H9 (cell line): ENCODE results near the gene CLEC16A. TPM values are rescaled to one million over a fixed set of nuclear protein-coding genes. Genes with fewer than 3 reads are reported as not detected.

ENCODE experiments used
- DNase-seq: peaks from one replicate; pipeline ENCODE4 v3.0.0-alpha.2; 2017
- H2AFZ ChIP-seq: one replicate; pipeline ENCODE4 v1.6.1; 2013; ENCODE audit warnings: mild to moderate bottlenecking, low read length, control low read depth, moderate library complexity
- H2AK5ac ChIP-seq: 2 replicates; pipeline ENCODE4 v1.6.1; 2013; ENCODE audit warnings: low read length, control low read depth, mixed read lengths; ENCODE audit not compliant: insufficient read length
- H2BK120ac ChIP-seq: one replicate; pipeline ENCODE4 v1.6.1; 2013; ENCODE audit warnings: low read depth, mild to moderate bottlenecking, low read length, control low read depth, inconsistent platforms; ENCODE audit not compliant: poor library complexity, severe bottlenecking
- H2BK12ac ChIP-seq: 2 replicates; pipeline ENCODE4 v1.6.1; 2013; ENCODE audit warnings: low read length, control low read depth, mixed read lengths, low read depth; ENCODE audit not compliant: insufficient read length
- H2BK15ac ChIP-seq: 2 replicates; pipeline ENCODE4 v1.6.1; 2013; ENCODE audit warnings: low read depth, low read length, control low read depth
- H2BK20ac ChIP-seq: one replicate; pipeline ENCODE4 v1.6.1; 2013; ENCODE audit warnings: low read depth, mild to moderate bottlenecking, low read length, control low read depth, inconsistent platforms; ENCODE audit not compliant: poor library complexity, severe bottlenecking
- H2BK5ac ChIP-seq: 2 replicates; pipeline ENCODE4 v1.6.1; 2013; ENCODE audit warnings: low read length, control low read depth, mixed read lengths; ENCODE audit not compliant: insufficient read length
- H3K14ac ChIP-seq: 2 replicates; pipeline ENCODE4 v1.6.1; 2013; ENCODE audit warnings: low read length, control low read depth; ENCODE audit not compliant: insufficient read depth
- H3K18ac ChIP-seq: 2 replicates; pipeline ENCODE4 v1.6.1; 2013; ENCODE audit warnings: low read depth, mild to moderate bottlenecking, mixed read lengths, low read length, control low read depth; ENCODE audit not compliant: insufficient read length
- H3K23ac ChIP-seq: 2 replicates; pipeline ENCODE4 v1.6.1; 2013; ENCODE audit warnings: low read length, control low read depth, mixed read lengths, low read depth; ENCODE audit not compliant: insufficient read length
- H3K23me2 ChIP-seq: 2 replicates; pipeline ENCODE4 v1.6.1; 2013; ENCODE audit warnings: low read depth, mild to moderate bottlenecking, mixed read lengths, low read length, control low read depth; ENCODE audit not compliant: insufficient read length, poor library complexity, severe bottlenecking
- H3K27ac ChIP-seq: 2 replicates; pipeline ENCODE4 v1.5.1; 2013; ENCODE audit warnings: low read length, control low read depth, mixed read lengths, low read depth; ENCODE audit not compliant: insufficient read length
- H3K27me3 ChIP-seq: 2 replicates; pipeline ENCODE4 v1.6.1; 2013; ENCODE audit warnings: low read length, control low read depth, inconsistent platforms; ENCODE audit not compliant: insufficient read depth
- H3K4ac ChIP-seq: 2 replicates; pipeline ENCODE4 v1.6.1; 2013; ENCODE audit warnings: low read depth, mild to moderate bottlenecking, control low read depth, inconsistent platforms, low read length, moderate library complexity
- H3K4me1 ChIP-seq: 2 replicates; pipeline ENCODE4 v1.6.1; 2013; ENCODE audit warnings: low read length, control low read depth, inconsistent platforms; ENCODE audit not compliant: insufficient read depth
- H3K4me2 ChIP-seq: 2 replicates; pipeline ENCODE4 v1.6.1; 2013; ENCODE audit warnings: low read length, control low read depth, mixed read lengths; ENCODE audit not compliant: insufficient read length, insufficient read depth
- H3K56ac ChIP-seq: 2 replicates; pipeline ENCODE4 v1.6.1; 2013; ENCODE audit warnings: low read depth, mild to moderate bottlenecking, mixed read lengths, low read length, control low read depth; ENCODE audit not compliant: insufficient read length
- H3K79me1 ChIP-seq: 2 replicates; pipeline ENCODE4 v1.6.1; 2013; ENCODE audit warnings: low read depth, mild to moderate bottlenecking, moderate library complexity, low read length, control low read depth, inconsistent platforms; ENCODE audit not compliant: insufficient read depth, poor library complexity, severe bottlenecking
- H3K79me2 ChIP-seq: 2 replicates; pipeline ENCODE4 v1.6.1; 2013; ENCODE audit warnings: low read length, control low read depth, inconsistent platforms; ENCODE audit not compliant: insufficient read depth
- H3K9ac ChIP-seq: 2 replicates; pipeline ENCODE4 v1.6.1; 2013; ENCODE audit warnings: low read length, control low read depth, mixed read lengths; ENCODE audit not compliant: insufficient read length; ENCODE audit errors: extremely low read depth
- H3K9me3 ChIP-seq: one replicate; pipeline ENCODE4 v1.6.1; 2013; ENCODE audit warnings: low read depth, low read length, inconsistent platforms; ENCODE audit not compliant: control insufficient read depth
- H3T11ph ChIP-seq: one replicate; pipeline ENCODE4 v1.6.1; 2013; ENCODE audit warnings: mild to moderate bottlenecking, low read length, control low read depth, inconsistent platforms
- H4K20me1 ChIP-seq: one replicate; pipeline ENCODE4 v1.6.1; 2013; ENCODE audit not compliant: control insufficient read depth, insufficient read length, insufficient read depth
- H4K5ac ChIP-seq: 2 replicates; pipeline ENCODE4 v1.6.1; 2013; ENCODE audit warnings: low read depth, mild to moderate bottlenecking, mixed read lengths, low read length, control low read depth; ENCODE audit not compliant: insufficient read length
- H4K8ac ChIP-seq: replicated peaks from 2 replicates; pipeline ENCODE4 v1.6.1; 2013; ENCODE audit warnings: low read length, control low read depth, mixed read lengths, low read depth; ENCODE audit not compliant: insufficient read length
- H4K91ac ChIP-seq: 2 replicates; pipeline ENCODE4 v1.6.1; 2013; ENCODE audit warnings: low read depth, mild to moderate bottlenecking, moderate library complexity, mixed read lengths, low read length, control low read depth; ENCODE audit not compliant: insufficient read length
- H3K27ac Mint-ChIP-seq, 3 experiments: 2 replicates in 2 of 3; 3 replicates in 1 of 3; pipeline ENCODE4 v1.8.0; 2020 to 2021; ENCODE audit warnings: mixed read lengths in 3 of 3, mild to moderate bottlenecking in 1 of 3, moderate library complexity in 1 of 3
- H3K27me3 Mint-ChIP-seq: 2 replicates; pipeline ENCODE4 v1.8.0; 2021; ENCODE audit warnings: low read depth, mild to moderate bottlenecking, moderate library complexity, mixed read lengths
- H3K36me3 Mint-ChIP-seq, 3 experiments: 2 replicates in 2 of 3; 3 replicates in 1 of 3; pipeline ENCODE4 v1.8.0; 2020 to 2021; ENCODE audit warnings: low read depth in 3 of 3, mixed read lengths in 3 of 3; ENCODE audit not compliant: insufficient read depth in 1 of 3
- H3K4me1 Mint-ChIP-seq, 2 experiments: 2 replicates each; pipeline ENCODE4 v1.8.0; 2020; ENCODE audit warnings: mixed read lengths in 2 of 2
- H3K4me3 Mint-ChIP-seq, 2 experiments: 2 replicates in 1 of 2; 3 replicates in 1 of 2; pipeline ENCODE4 v1.8.0; 2020 to 2021; ENCODE audit warnings: mild to moderate bottlenecking in 2 of 2, mixed read lengths in 2 of 2, moderate library complexity in 1 of 2
- H3K9me3 Mint-ChIP-seq, 2 experiments: 2 replicates in 1 of 2; 3 replicates in 1 of 2; pipeline ENCODE4 v1.8.0; 2020; ENCODE audit warnings: mild to moderate bottlenecking in 2 of 2, mixed read lengths in 2 of 2, moderate library complexity in 1 of 2
- CTCF ChIP-seq: fragments of 200-600 bp; sonication (generic); conservative IDR thresholded peaks from 3 replicates; pipeline ENCODE4 v1.8.0; 2021; ENCODE audit warnings: antibody characterized with exemption, mild to moderate bottlenecking
- WGBS: extraction: QIAGEN DNeasy Blood & Tissue Kit; methylation state at CpG from one replicate; pipeline ENCODE4 v1.1.7; 2013; ENCODE audit warnings: missing lambda C conversion rate, low lambda C conversion rate, mixed read lengths; ENCODE audit not compliant: insufficient read length; ENCODE audit errors: extremely low coverage; 5-methylcytosine and 5-hydroxymethylcytosine counted together
- total RNA-seq: library from RNA; stranded (reverse); gene quantifications from 2 replicates; pipeline ENCODE4 v1.2.1, GENCODE V29; 2021

The CLEC16A gene
- total RNA-seq, 1 experiment from 2014 or later: 15.2 TPM

- Histone ChIP-seq H3K4me2 (no peak overlapping the region), H3K56ac (no peak overlapping the region), H2AFZ (no peak overlapping the region), H3K79me2 (no peaks in the 10 kb centered on the region), H3K9ac (no peak overlapping the region), H2BK20ac (no peak overlapping the region), H4K91ac (no peak overlapping the region), H3K9me3 (no peaks in the 10 kb centered on the region), H3K23ac (no peak overlapping the region), H2BK120ac (no peak overlapping the region), H3K4me1 (no peaks in the 10 kb centered on the region), H3K27me3 (no peaks in the 10 kb centered on the region), H3K23me2 (no peaks in the 10 kb centered on the region), H3K27ac (no peak overlapping the region), H3K79me1 (no peaks in the 10 kb centered on the region), H4K8ac (no peak overlapping the region), H2AK5ac (no peak overlapping the region), H2BK5ac (no peak overlapping the region), H3K4ac (no peak overlapping the region), H3K18ac (no peak overlapping the region), H3K14ac (no peak overlapping the region), H3T11ph (no peak overlapping the region), H4K5ac (no peak overlapping the region), H2BK15ac (no peak overlapping the region), H4K20me1 (no peaks in the 10 kb centered on the region), H2BK12ac (no peak overlapping the region)
- Mint-ChIP-seq H3K27me3 (peaks cover 4% of the 10 kb centered on the region; the same call in 1 of the 2 replicates), H3K36me3 (peaks cover 0 to 3% (median 0%) of the 10 kb centered on the region in 3 experiments; a peak in 2 of 7 replicates), H3K4me1 (no peaks in the 10 kb centered on the region; a peak in 1 of 4 replicates), H3K4me3 (no peak overlapping the region), H3K27ac (no peak overlapping the region), H3K9me3 (no peaks in the 10 kb centered on the region)
- DNase-seq: no peak
- WGBS: no CpG with 5 or more reads among the region's 5 CpGs
- no peak for TF ChIP-seq CTCF
Observed at GRCh38 chr16:11149011-11149616, 204.8 kb downstream of the CLEC16A start.
